ENCODE results near the gene PIGA.

DNA sequence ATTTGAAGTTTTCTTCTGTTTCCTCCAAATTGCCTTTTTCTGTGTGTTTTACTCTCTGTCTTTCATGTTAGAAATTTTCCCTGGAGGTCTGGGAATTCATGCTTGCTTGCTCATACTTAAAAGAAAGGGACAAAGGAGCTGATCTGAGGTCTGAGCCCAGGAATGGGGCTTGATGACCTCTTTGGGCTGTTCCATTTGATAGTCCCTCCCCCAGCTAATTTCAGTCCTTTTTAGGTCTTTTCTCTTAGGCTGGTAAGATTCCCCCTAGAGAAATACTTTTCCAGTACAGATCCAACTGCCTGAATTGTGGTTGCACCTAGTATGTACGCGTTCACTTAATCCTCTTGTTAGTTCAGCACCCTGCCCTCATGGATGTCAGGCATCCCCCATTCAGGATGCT lies 5.5 kb upstream of the PIGA start:
- no peak for TF ChIP-seq CTCF (IDR thresholded peaks at IDR 0.05)
- no peak for TF ChIP-seq POLR2A (IDR thresholded peaks at IDR 0.05)

Data from lower leg skin (tissue), 3 donors.